OCI-LY3 (cell line): ENCODE results near the gene AP2M1.
"Not testable (repeated sequence)": the region's sequence is repeated elsewhere in the genome, so short reads cannot be mapped to it uniquely, and the experiment has no call there.

Experiments
- H2AFZ ChIP-seq: fragments of 200-600, 300-600 bp; shearing (Covaris generic); 2 replicates; pipeline ENCODE4 v1.6.0; 2014; ENCODE audit warnings: antibody characterized with exemption, low read depth, low read length
- H3K27ac ChIP-seq: fragments of 200-600, 300-600 bp; sonication (generic); 2 replicates; pipeline ENCODE4 v1.5.1; 2014; ENCODE audit warnings: mild to moderate bottlenecking, low read length, moderate library complexity, mixed read lengths
- H3K27me3 ChIP-seq: fragments of 200-600, 300-600 bp; sonication (generic); 2 replicates; pipeline ENCODE4 v1.6.1; 2014; ENCODE audit warnings: low read depth, low read length, mixed read lengths
- H3K36me3 ChIP-seq: fragments of 200-600, 300-600 bp; sonication (generic); replicated peaks from 2 replicates; pipeline ENCODE3; 2014; ENCODE audit warnings: low read depth, low read length, mixed read lengths
- H3K4me1 ChIP-seq: fragments of 300-600, 200-600 bp; sonication (generic); 2 replicates; pipeline ENCODE4 v1.6.1; 2014; ENCODE audit warnings: low read length, mixed read lengths
- H3K4me2 ChIP-seq: fragments of 200-600, 300-600 bp; sonication (generic); 2 replicates; pipeline ENCODE4 v1.6.1; 2014; ENCODE audit warnings: low read length, mixed read lengths
- H3K4me3 ChIP-seq: fragments of 300-600, 200-600 bp; sonication (generic); 2 replicates; pipeline ENCODE4 v1.5.1; 2014; ENCODE audit warnings: antibody characterized with exemption, mild to moderate bottlenecking, low read length, moderate library complexity
- H3K79me2 ChIP-seq: fragments of 300-600, 200-600 bp; shearing (Covaris generic); 2 replicates; pipeline ENCODE4 v1.6.1; 2014; ENCODE audit warnings: mild to moderate bottlenecking, low read length, mixed read lengths
- H3K9ac ChIP-seq: fragments of 300-600, 200-600 bp; shearing (Covaris generic); 2 replicates; pipeline ENCODE4 v1.6.0; 2014; ENCODE audit warnings: mild to moderate bottlenecking, low read length, moderate library complexity
- H3K9me3 ChIP-seq: fragments of 200-600, 300-600 bp; shearing (Covaris generic); 2 replicates; pipeline ENCODE4 v1.6.1; 2014; ENCODE audit warnings: low read length, mixed read lengths; ENCODE audit not compliant: insufficient read depth
- H4K20me1 ChIP-seq: fragments of 200-600, 300-600 bp; sonication (generic); 2 replicates; pipeline ENCODE4 v1.6.1; 2016; ENCODE audit warnings: low read length, mixed read lengths; ENCODE audit not compliant: insufficient read depth
- CTCF ChIP-seq: fragments of 200-600, 300-600 bp; sonication (generic); IDR thresholded peaks from 2 replicates; pipeline ENCODE4 v1.5.1; 2014; ENCODE audit warnings: antibody characterized with exemption, low read length, low read depth
- EZH2phosphoT487 ChIP-seq: fragments of 200-600 bp; shearing (Covaris generic); IDR thresholded peaks from 2 replicates; pipeline ENCODE4 v1.6.1; 2018; ENCODE audit warnings: antibody characterized with exemption, mixed run types, low read depth

The AP2M1 gene

GRCh38 chr3:184145111-184145524, 29.5 kb upstream of the AP2M1 start:
- Histone ChIP-seq H3K4me1 (peaks cover 10% of the 10 kb centered on the region), H3K4me2 (no peak overlapping the region), H3K4me3 (no peak overlapping the region), H4K20me1 (no peaks in the 10 kb centered on the region), H3K9me3 (no peaks in the 10 kb centered on the region), H2AFZ (no peak overlapping the region), H3K79me2 (peaks cover 6% of the 10 kb centered on the region; the same call in 1 of the 2 replicates), H3K36me3 (peaks cover 55% of the 10 kb centered on the region), H3K9ac (no peak overlapping the region), H3K27ac (no peak overlapping the region), H3K27me3 (no peaks in the 10 kb centered on the region)
- TF ChIP-seq EZH2phosphoT487 (no peak), CTCF (peak; percentile 48)

GRCh38 chr3:184145751-184146270, 28.8 kb upstream of the AP2M1 start:
- Histone ChIP-seq H4K20me1 (no peaks in the 10 kb centered on the region), H3K27me3 (no peaks in the 10 kb centered on the region), H2AFZ (no peak overlapping the region), H3K36me3 (peaks cover 48% of the 10 kb centered on the region), H3K4me1 (peaks cover 10% of the 10 kb centered on the region), H3K9ac (no peak overlapping the region), H3K79me2 (no peaks in the 10 kb centered on the region), H3K4me3 (no peak overlapping the region), H3K9me3 (no peaks in the 10 kb centered on the region), H3K4me2 (no peak overlapping the region), H3K27ac (no peak overlapping the region)
- no peak for TF ChIP-seq EZH2phosphoT487
- TF ChIP-seq CTCF: no peak

- Histone ChIP-seq H3K27ac (no peak overlapping the region), H4K20me1 (no peaks in the 10 kb centered on the region), H3K9ac (no peak overlapping the region), H3K4me3 (no peak overlapping the region), H3K79me2 (no peaks in the 10 kb centered on the region), H3K27me3 (no peaks in the 10 kb centered on the region), H3K9me3 (no peaks in the 10 kb centered on the region), H3K36me3 (peaks cover 31% of the 10 kb centered on the region), H3K4me1 (peaks cover 5% of the 10 kb centered on the region), H2AFZ (no peak overlapping the region), H3K4me2 (no peak overlapping the region)
- TF ChIP-seq CTCF (no peak), EZH2phosphoT487 (no peak)
These were observed 26.6 kb upstream of the AP2M1 start for GRCh38 chr3:184148076-184148475.

- no peaks in the 10 kb centered on the region for H3K4me1 ChIP-seq
- TF ChIP-seq CTCF (no peak), EZH2phosphoT487 (no peak)
- H3K4me3 ChIP-seq: no peak overlapping the region
- H4K20me1 ChIP-seq: no peaks in the 10 kb centered on the region
- H3K9ac ChIP-seq: no peak overlapping the region
- no peaks in the 10 kb centered on the region for H3K27me3 ChIP-seq
- no peak overlapping the region for H3K27ac ChIP-seq
- no peaks in the 10 kb centered on the region for H3K9me3 ChIP-seq
- no peak overlapping the region for H3K4me2 ChIP-seq
- H3K79me2 ChIP-seq: no peaks in the 10 kb centered on the region
- H2AFZ ChIP-seq: no peak overlapping the region
- peaks cover 20% of the 10 kb centered on the region for H3K36me3 ChIP-seq
These were observed 25.5 kb upstream of the AP2M1 start for GRCh38 chr3:184149123-184149522.

GRCh38 chr3:184149770-184150169, 24.9 kb upstream of the AP2M1 start:
- not testable (repeated sequence) for H3K79me2 ChIP-seq, H3K4me2 ChIP-seq, H3K27me3 ChIP-seq, H3K9ac ChIP-seq, H2AFZ ChIP-seq, H3K4me3 ChIP-seq, H3K4me1 ChIP-seq, H4K20me1 ChIP-seq, H3K27ac ChIP-seq, H3K9me3 ChIP-seq
- H3K36me3 ChIP-seq: peaks cover 14% of the 10 kb centered on the region
